NCI-H2196 treated with DMSO at 0.1 percent for 48 hours (cell line): Measurements from ENCODE around the gene PSMD11.

Source experiments
- DNase-seq: peaks from one replicate; lab custom pipeline; 2025; ENCODE audit not compliant: unreplicated experiment; lab: John Stamatoyannopoulos, UW

The PSMD11 gene

GRCh38 chr17:32463304-32463703 is 19.0 kb downstream of the PSMD11 start:
- DNase-seq = no peak

GRCh38 chr17:32464374-32464773 is 20.1 kb downstream of the PSMD11 start:
- DNase-seq = no peak

- no peak for DNase-seq
Observed at GRCh38 chr17:32467949-32468348, 23.6 kb downstream of the PSMD11 start.

- DNase-seq = no peak
Observed at GRCh38 chr17:32470405-32471167, 26.3 kb downstream of the PSMD11 start.

- no peak for DNase-seq
Observed at GRCh38 chr17:32471652-32472051, 27.3 kb downstream of the PSMD11 start.

GRCh38 chr17:32475258-32475657 is 30.9 kb downstream of the PSMD11 start:
- DNase-seq = no peak

GRCh38 chr17:32477220-32477619 is 32.9 kb downstream of the PSMD11 start:
- no peak for DNase-seq

- DNase-seq = no peak
Observed at GRCh38 chr17:32479074-32479617, 34.8 kb downstream of the PSMD11 start.

GRCh38 chr17:32481193-32481592 is 36.9 kb downstream of the PSMD11 start:
- DNase-seq = no peak

GRCh38 chr17:32482568-32483320 is 38.4 kb downstream of the PSMD11 start:
- DNase-seq = no peak

GRCh38 chr17:32483451-32484019 is 39.2 kb downstream of the PSMD11 start:
- peak; percentile 60 for DNase-seq

- DNase-seq = no peak
Observed at GRCh38 chr17:32484041-32484461, 39.7 kb downstream of the PSMD11 start.

GRCh38 chr17:32484628-32485027 is 40.3 kb downstream of the PSMD11 start:
- DNase-seq = no peak

GRCh38 chr17:32485261-32486110 is 41.2 kb downstream of the PSMD11 start:
- no peak for DNase-seq

- peak; percentile 52 for DNase-seq
Observed at GRCh38 chr17:32486111-32486700, 41.9 kb downstream of the PSMD11 start.

GRCh38 chr17:32486701-32487472 is 42.6 kb downstream of the PSMD11 start, which contains the start of gene CDK5R1:
Gene CDK5R1, plus strand, starts transcription at chr17:32486993. Its CDS starts 628 bp downstream, at chr17:32487621.
- DNase-seq = peak; percentile 45

- no peak for DNase-seq
Observed at GRCh38 chr17:32487473-32488176, 43.3 kb downstream of the PSMD11 start.

GRCh38 chr17:32488177-32488542 is 43.9 kb downstream of the PSMD11 start:
- DNase-seq = no peak

- no peak for DNase-seq
Observed at GRCh38 chr17:32488604-32489180, 44.4 kb downstream of the PSMD11 start.
